ENCODE results near the gene ADK.
"Not testable (repeated sequence)": the region's sequence is repeated elsewhere in the genome, so short reads cannot be mapped to it uniquely, and the experiment has no call there.

- TF ChIP-seq CTCF (conservative IDR thresholded peaks at IDR 0.05; ENCODE audit: low read length); EZH2phosphoT487 (IDR thresholded peaks at IDR 0.05; ENCODE audit: borderline replicate concordance, low read depth, low read length): not testable (repeated sequence)
Measured at GRCh38 chr10:74573497-74573896, 422.5 kb downstream of the ADK start.

All from OCI-LY7 (cell line).